Muscle of leg (tissue), 11 donors: Measurements from ENCODE around the gene IRF8. TPM values are rescaled to one million over a fixed set of nuclear protein-coding genes. Genes with fewer than 3 reads are reported as not detected.

Experiments used
- DNase-seq: peaks from one replicate; pipeline ENCODE4 v3.0.0; 2013
- H3K27ac ChIP-seq: one replicate; pipeline ENCODE4 v1.5.1; 2013; ENCODE audit warnings: mild to moderate bottlenecking, low read length, control low read depth
- H3K27me3 ChIP-seq: one replicate; pipeline ENCODE4 v1.6.1; 2013; ENCODE audit warnings: low read length; ENCODE audit not compliant: control insufficient read depth, insufficient read depth
- H3K36me3 ChIP-seq: one replicate; pipeline ENCODE4 v1.6.1; 2013; ENCODE audit warnings: low read length; ENCODE audit not compliant: control insufficient read depth, insufficient read depth
- H3K4me1 ChIP-seq: one replicate; pipeline ENCODE4 v1.6.1; 2013; ENCODE audit warnings: low read length; ENCODE audit not compliant: control insufficient read depth, insufficient read depth
- H3K4me3 ChIP-seq: one replicate; pipeline ENCODE4 v1.5.1; 2013; ENCODE audit warnings: low read length, control low read depth
- H3K9me3 ChIP-seq: replicated peaks from 2 replicates; pipeline ENCODE4 v1.6.1; 2013; ENCODE audit warnings: low read depth, low read length; ENCODE audit not compliant: control insufficient read depth
- WGBS: methylation state at CpG from one replicate; pipeline ENCODE4 v1.1.5; 2013; ENCODE audit warnings: missing lambda C conversion rate; ENCODE audit not compliant: insufficient coverage; 5-methylcytosine and 5-hydroxymethylcytosine counted together
- polyA plus RNA-seq, 8 donors: library from polyadenylated mRNA; unstranded; fragments of 120-200 nt; gene quantifications; one replicate each; pipeline versions ENCODE4 v1.2.1 to v1.2.3, GENCODE V29; 2013; ENCODE audit warnings: inconsistent platforms in 1 of 8, low replicate concordance in 1 of 8; ENCODE audit not compliant: insufficient read length in 8 of 8, insufficient read depth in 1 of 8
- total RNA-seq: library from RNA; stranded (reverse); fragments of 120-200 nt; gene quantifications from one replicate; pipeline ENCODE4 v1.2.4, GENCODE V29; 2013

The IRF8 gene
- total and polyA plus RNA-seq, 9 donors: 3.6 to 7.7 (median 5.8) TPM

GRCh38 chr16:85969591-85969990 lies 70.6 kb downstream of the IRF8 start:
- H3K4me3 ChIP-seq: no peak overlapping the region
- peaks cover 37% of the 10 kb centered on the region for H3K27me3 ChIP-seq
- H3K27ac ChIP-seq: no peak overlapping the region
- peaks cover 4% of the 10 kb centered on the region for H3K4me1 ChIP-seq
- DNase-seq: no peak
- WGBS: 24% methylated on average over 5 of the region's 9 CpGs
- no peaks in the 10 kb centered on the region for H3K9me3 ChIP-seq
- H3K36me3 ChIP-seq: no peaks in the 10 kb centered on the region

- H3K9me3 ChIP-seq: no peaks in the 10 kb centered on the region
- H3K27me3 ChIP-seq: peaks cover 38% of the 10 kb centered on the region
- 80% methylated on average over 1 of the region's 14 CpGs for WGBS
- no peak overlapping the region for H3K27ac ChIP-seq
- no peaks in the 10 kb centered on the region for H3K36me3 ChIP-seq
- peaks cover 4% of the 10 kb centered on the region for H3K4me1 ChIP-seq
- no peak overlapping the region for H3K4me3 ChIP-seq
- no peak for DNase-seq
These were observed 71.2 kb downstream of the IRF8 start for GRCh38 chr16:85970016-85970733.

GRCh38 chr16:85970738-85971137 lies 71.8 kb downstream of the IRF8 start:
- Histone ChIP-seq H3K27me3 (peaks cover 43% of the 10 kb centered on the region), H3K27ac (no peak overlapping the region), H3K4me3 (no peak overlapping the region), H3K9me3 (no peaks in the 10 kb centered on the region), H3K36me3 (no peaks in the 10 kb centered on the region), H3K4me1 (peaks cover 4% of the 10 kb centered on the region)
- DNase-seq: no peak
- no CpG with 5 or more reads among the region's 3 CpGs for WGBS

Other genes starting within 250 kb of the IRF8 start
- 8.5 TPM for gene GINS2, start 210.2 kb upstream of the IRF8 start, total RNA-seq
- gene GINS2, start 210.2 kb upstream of the IRF8 start, polyA plus RNA-seq: 10 to 100 TPM in 5 of 8 donors, 1 to 10 TPM in 3; 9.0 to 15.5 (median 11.0) TPM
- 1.3 TPM for gene C16orf74, start 148.1 kb upstream of the IRF8 start, total RNA-seq
- gene C16orf74, start 148.1 kb upstream of the IRF8 start, polyA plus RNA-seq: 1 to 10 TPM; 1.2 to 2.9 (median 1.8) TPM
- gene EMC8, start 99.6 kb upstream of the IRF8 start, total RNA-seq: 18.1 TPM
- gene EMC8, start 99.6 kb upstream of the IRF8 start, polyA plus RNA-seq: 10 to 100 TPM; 17.4 to 24.9 (median 20.1) TPM
- 518 TPM for gene COX4I1, start 99.5 kb upstream of the IRF8 start, total RNA-seq
- gene COX4I1, start 99.5 kb upstream of the IRF8 start, polyA plus RNA-seq: 100 to 1,000 TPM; 440 to 555 (median 479) TPM